AG09319 (cell line): ENCODE data around the gene SLCO1B1.
"Not testable (repeated sequence)": the region's sequence is repeated elsewhere in the genome, so short reads cannot be mapped to it uniquely, and the experiment has no call there.

Source experiments
- DNase-seq: peaks from one replicate; pipeline ENCODE4 v3.0.0-alpha.2; 2010; ENCODE audit warnings: low read depth; ENCODE audit errors: extremely low read depth
- TF ChIP-seq, protein P1 (sequence below): IDR thresholded peaks from 2 replicates; pipeline ENCODE4 v1.5.1; 2011; ENCODE audit warnings: low read depth, mild to moderate bottlenecking, inconsistent platforms, low read length, moderate library complexity

SLCO1B1 gene

DNA sequence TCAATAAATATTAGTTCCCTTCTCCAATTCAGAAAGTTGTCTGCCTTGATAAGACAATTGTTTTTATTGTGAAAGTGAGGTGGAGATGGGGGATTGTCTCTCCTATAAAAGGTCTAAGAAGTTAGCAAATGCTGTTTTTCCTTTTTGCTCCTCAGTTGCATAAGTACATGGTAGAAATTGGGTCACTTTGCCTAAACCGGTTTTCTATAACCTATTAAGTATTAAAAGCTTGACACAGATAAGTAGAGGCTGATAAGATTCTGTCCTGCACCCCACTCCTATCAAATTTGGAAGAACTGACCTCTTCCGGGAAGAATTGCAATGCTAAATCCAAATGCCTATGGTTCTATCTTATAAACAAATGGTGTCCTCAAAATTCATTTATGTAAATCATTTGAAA, 7.0 kb downstream of the SLCO1B1 start:
- DNase-seq = no peak
- TF ChIP-seq, protein P1, sequence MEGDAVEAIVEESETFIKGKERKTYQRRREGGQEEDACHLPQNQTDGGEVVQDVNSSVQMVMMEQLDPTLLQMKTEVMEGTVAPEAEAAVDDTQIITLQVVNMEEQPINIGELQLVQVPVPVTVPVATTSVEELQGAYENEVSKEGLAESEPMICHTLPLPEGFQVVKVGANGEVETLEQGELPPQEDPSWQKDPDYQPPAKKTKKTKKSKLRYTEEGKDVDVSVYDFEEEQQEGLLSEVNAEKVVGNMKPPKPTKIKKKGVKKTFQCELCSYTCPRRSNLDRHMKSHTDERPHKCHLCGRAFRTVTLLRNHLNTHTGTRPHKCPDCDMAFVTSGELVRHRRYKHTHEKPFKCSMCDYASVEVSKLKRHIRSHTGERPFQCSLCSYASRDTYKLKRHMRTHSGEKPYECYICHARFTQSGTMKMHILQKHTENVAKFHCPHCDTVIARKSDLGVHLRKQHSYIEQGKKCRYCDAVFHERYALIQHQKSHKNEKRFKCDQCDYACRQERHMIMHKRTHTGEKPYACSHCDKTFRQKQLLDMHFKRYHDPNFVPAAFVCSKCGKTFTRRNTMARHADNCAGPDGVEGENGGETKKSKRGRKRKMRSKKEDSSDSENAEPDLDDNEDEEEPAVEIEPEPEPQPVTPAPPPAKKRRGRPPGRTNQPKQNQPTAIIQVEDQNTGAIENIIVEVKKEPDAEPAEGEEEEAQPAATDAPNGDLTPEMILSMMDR = no peak

DNA sequence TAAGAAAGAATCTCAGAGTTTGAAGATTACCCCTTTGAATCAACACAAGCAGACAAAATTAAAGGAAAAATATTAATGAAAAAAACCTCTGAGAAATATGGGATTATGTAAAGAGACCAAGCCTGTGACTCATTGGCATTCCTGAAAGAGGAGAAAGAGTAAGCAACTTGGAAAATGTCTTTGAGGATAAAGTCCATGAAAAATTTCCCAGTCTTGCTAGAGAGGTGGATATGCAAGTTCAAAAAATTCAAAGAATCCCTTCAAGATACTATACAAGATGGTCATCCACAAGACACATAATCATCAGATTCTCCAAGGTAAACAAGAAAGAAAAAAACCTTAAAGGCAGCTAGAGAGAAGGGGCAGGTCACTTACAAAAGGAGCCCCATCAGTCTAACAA, 13.3 kb downstream of the SLCO1B1 start:
- no peak for DNase-seq
- TF ChIP-seq, protein P1 = no peak

DNA sequence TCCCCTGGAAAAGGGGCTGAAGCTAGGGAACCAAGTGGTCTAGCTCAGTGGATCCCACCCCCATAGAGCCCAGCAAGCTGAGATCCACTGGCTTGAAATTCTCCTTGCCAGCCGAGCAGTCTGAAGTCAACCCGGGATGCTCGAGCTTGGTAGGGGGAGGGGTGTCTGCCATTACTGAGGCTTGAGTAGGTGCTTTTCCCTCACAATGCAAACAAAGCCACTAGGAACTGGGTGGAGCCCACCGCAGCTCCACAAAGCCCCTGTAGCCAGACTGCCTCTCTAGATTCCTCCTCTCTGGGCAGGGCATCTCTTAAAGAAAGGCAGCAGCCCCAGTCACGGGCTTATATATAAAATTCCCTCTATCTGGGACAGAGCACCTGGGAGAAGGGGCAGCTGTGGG, 18.9 kb downstream of the SLCO1B1 start:
- DNase-seq = not testable (repeated sequence)

DNA sequence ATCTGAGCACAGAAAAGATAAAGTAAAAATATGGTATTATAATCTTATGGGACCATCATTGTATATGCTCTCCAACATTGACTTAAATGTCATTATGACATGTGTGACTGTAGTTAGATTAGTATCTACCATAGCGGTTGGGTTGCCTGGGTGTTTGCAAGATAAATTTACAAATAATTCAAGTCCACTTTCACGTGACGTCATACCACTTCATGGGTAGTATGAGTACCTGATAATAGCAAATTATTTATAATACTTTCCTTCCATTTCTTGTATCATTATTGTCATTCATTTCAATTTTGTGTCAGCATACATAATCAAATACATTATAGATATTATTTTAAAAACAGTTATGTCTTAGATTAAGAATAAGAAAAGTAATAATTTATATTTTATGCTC, 20.2 kb downstream of the SLCO1B1 start:
- TF ChIP-seq, protein P1 = no peak
- DNase-seq = no peak

DNA sequence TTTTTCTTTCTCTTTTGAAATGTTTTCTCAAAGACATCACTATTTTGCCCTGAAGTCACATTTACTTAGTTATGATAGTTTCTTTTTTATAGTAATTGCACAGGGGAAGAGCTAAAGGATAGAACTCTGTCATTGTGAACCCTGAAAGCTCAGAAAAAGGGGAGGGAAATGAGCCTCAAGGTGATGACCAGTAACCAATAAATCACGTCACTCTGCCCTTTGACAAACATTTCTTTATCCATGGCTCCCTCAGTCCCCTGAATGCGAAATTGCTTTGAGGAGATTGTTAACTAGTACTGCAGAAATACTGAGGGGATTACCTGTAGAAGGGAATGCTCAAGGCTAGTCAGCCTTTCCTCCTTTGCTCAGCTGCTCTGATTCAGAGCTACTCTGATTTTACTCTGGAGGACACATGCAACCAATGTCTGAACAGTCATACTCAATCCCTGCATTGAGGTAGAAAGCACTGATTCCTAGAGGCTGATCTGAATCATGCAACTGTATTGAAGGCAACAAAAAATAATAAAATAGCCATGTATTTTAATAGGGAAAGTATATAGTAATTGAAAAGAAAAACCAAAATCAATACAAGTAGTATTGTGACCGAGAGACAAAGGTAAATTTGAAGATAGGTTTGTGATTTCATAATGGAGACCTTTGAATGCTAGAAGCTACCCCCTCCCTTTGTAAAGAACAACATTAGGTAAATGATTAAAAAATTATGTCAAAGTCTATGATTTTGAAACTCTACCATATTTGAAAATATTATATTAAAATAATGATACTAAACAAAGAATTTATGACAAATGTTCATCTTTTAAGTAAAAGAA, 24.7 kb downstream of the SLCO1B1 start:
- DNase-seq = no peak
- TF ChIP-seq, protein P1 = no peak

DNA sequence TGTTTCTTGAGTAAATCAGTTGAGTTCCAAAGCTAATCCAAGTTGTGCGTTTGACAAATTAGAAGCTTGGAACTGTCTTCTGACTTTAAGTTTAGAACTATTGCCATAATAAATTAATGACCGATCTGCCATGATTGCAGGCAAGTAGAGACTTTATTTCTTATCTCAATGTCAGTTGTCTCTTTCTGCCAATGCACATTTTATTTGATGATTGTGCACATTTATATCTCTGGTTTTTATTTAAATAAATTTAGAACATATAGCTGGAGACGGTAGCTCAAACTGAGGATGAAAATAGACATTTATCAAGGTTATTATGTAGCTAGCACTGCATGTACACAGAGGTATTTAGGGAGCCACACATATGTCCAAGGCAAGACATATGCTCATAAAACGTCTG, 34.1 kb downstream of the SLCO1B1 start:
- TF ChIP-seq, protein P1 = no peak
- DNase-seq = no peak

DNA sequence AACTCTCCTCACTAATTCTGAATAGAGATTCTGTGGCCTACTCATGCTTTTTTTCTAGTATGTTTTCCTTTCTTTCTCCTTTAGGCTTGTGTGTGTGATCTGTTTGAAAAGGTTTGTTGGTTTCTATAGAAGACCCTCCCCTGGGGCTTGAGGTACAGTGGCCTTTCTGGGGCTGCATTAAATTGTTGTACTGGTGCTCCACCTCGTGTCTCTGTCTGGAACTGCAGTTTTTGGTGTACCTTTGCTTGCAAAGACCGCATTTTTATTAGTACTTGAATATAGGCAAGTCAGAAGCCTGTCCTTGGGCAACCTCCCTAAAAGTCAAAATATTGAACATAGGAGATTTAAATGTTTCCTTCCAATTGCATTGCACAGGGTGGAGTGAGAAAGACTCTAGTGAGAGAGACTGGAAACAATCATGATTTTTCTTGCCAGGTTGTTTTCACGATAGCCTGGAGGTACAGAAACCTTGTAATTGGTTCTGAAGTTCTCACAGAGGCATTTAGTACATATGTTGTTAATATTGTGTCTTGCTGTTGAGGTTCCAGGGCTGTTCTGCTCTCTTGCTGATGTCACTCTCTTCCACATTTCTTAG, 39.0 kb downstream of the SLCO1B1 start:
- TF ChIP-seq, protein P1 = peak; percentile 76

More for the DNA sequence above, 39.0 kb downstream of the SLCO1B1 start:
- DNase-seq = peak; percentile 5
